Mesothelial cell of epicardium (in vitro differentiated cells): ENCODE results near the gene PGS1. TPM values are rescaled to one million over a fixed set of nuclear protein-coding genes. Genes with fewer than 3 reads are reported as not detected.

Source experiments
- DNase-seq, 2 experiments: peaks; one replicate each; pipeline ENCODE4 v3.0.0; 2021; ENCODE audit warnings: low spot score in 2 of 2; ENCODE audit not compliant: unreplicated experiment in 2 of 2
- H3K27ac Mint-ChIP-seq: 2 replicates; pipeline ENCODE4 v1.8.0; 2021; ENCODE audit warnings: mixed read lengths
- H3K27me3 Mint-ChIP-seq: 2 replicates; pipeline ENCODE4 v1.8.0; 2021; ENCODE audit warnings: low read depth, mixed read lengths
- H3K36me3 Mint-ChIP-seq: 2 replicates; pipeline ENCODE4 v1.8.0; 2021; ENCODE audit warnings: mixed read lengths
- H3K4me1 Mint-ChIP-seq: 2 replicates; pipeline ENCODE4 v1.8.0; 2021; ENCODE audit warnings: mixed read lengths
- H3K4me3 Mint-ChIP-seq: 2 replicates; pipeline ENCODE4 v1.8.0; 2021; ENCODE audit warnings: mild to moderate bottlenecking, moderate library complexity, mixed read lengths
- H3K9me3 Mint-ChIP-seq: 2 replicates; pipeline ENCODE4 v1.8.0; 2021; ENCODE audit warnings: mixed read lengths
- CTCF ChIP-seq: fragments of 200-600 bp; sonication (generic); IDR thresholded peaks from one replicate; pipeline ENCODE4 v1.5.0; 2021; ENCODE audit warnings: antibody characterized with exemption; ENCODE audit not compliant: unreplicated experiment
- total RNA-seq: library from RNA; stranded (reverse); gene quantifications from 3 replicates; pipeline ENCODE4 v1.2.1, GENCODE V29; 2021

Gene PGS1
- total RNA-seq, 1 donor from 2014 or later, result 62.3 TPM

- Mint-ChIP-seq H3K36me3 (peaks cover 8% of the 10 kb centered on the region), H3K4me1 (peaks cover 69% of the 10 kb centered on the region), H3K9me3 (no peaks in the 10 kb centered on the region), H3K27me3 (no peaks in the 10 kb centered on the region), H3K27ac (peak overlapping the region; percentile 99), H3K4me3 (peak overlapping the region; percentile 49)
- DNase-seq, result no peak
- TF ChIP-seq CTCF, result no peak
These were observed 22.2 kb upstream of the PGS1 start for GRCh38 chr17:78356101-78356713.

GRCh38 chr17:78357177-78357586 lies 21.3 kb upstream of the PGS1 start:
- Mint-ChIP-seq H3K9me3 (no peaks in the 10 kb centered on the region), H3K4me1 (peaks cover 61% of the 10 kb centered on the region), H3K36me3 (peaks cover 8% of the 10 kb centered on the region), H3K27ac (no peak overlapping the region), H3K27me3 (no peaks in the 10 kb centered on the region), H3K4me3 (peak overlapping the region; percentile 80)
- no peak for DNase-seq
- TF ChIP-seq CTCF, result no peak

- Mint-ChIP-seq H3K27me3 (no peaks in the 10 kb centered on the region), H3K4me1 (peaks cover 63% of the 10 kb centered on the region), H3K4me3 (peak overlapping the region; percentile 80), H3K36me3 (peaks cover 8% of the 10 kb centered on the region), H3K9me3 (no peaks in the 10 kb centered on the region), H3K27ac (peak overlapping the region; percentile 84)
- DNase-seq, result no peak
- no peak for TF ChIP-seq CTCF
These were observed 20.5 kb upstream of the PGS1 start for GRCh38 chr17:78357672-78358537.

- Mint-ChIP-seq H3K4me3 (peak overlapping the region; percentile 80), H3K4me1 (peaks cover 58% of the 10 kb centered on the region), H3K9me3 (no peaks in the 10 kb centered on the region), H3K36me3 (peaks cover 8% of the 10 kb centered on the region), H3K27me3 (no peaks in the 10 kb centered on the region), H3K27ac (peak overlapping the region; percentile 84)
- no peak for DNase-seq
- TF ChIP-seq CTCF, result no peak
These were observed 19.7 kb upstream of the PGS1 start for GRCh38 chr17:78358538-78359320.

GRCh38 chr17:78359321-78359996 lies 19.0 kb upstream of the PGS1 start:
- Mint-ChIP-seq H3K27me3 (no peaks in the 10 kb centered on the region), H3K9me3 (no peaks in the 10 kb centered on the region), H3K27ac (peak overlapping the region; percentile 87), H3K36me3 (peaks cover 8% of the 10 kb centered on the region), H3K4me1 (peaks cover 55% of the 10 kb centered on the region), H3K4me3 (peak overlapping the region; percentile 80)
- no peak for DNase-seq
- TF ChIP-seq CTCF, result no peak
